ENCODE measurements around the gene SH3RF3.

GRCh38 chr2:109265953-109266352, 136.9 kb downstream of the SH3RF3 start:
- no peak for TF ChIP-seq REST (IDR thresholded peaks at IDR 0.05; ENCODE audit: borderline replicate concordance in 1 of 2, low read depth in 1 of 2, low read length in 2 of 2)
- no peak for TF ChIP-seq KLF13 (CRISPR knock-in tag; IDR thresholded peaks at IDR 0.05)
- TF ChIP-seq ZBTB46 (CRISPR knock-in tag; IDR thresholded peaks at IDR 0.05; ENCODE audit: borderline replicate concordance): no peak
- TF ChIP-seq RFX5 (IDR thresholded peaks at IDR 0.05; ENCODE audit: low read depth, low read length): no peak
- TF ChIP-seq HDAC2 (CRISPR knock-in tag; IDR thresholded peaks at IDR 0.05): no peak
- TF ChIP-seq ZNF891 (CRISPR knock-in tag; IDR thresholded peaks at IDR 0.05): no peak
- peak; percentile 91 for TF ChIP-seq ZNF646 (CRISPR knock-in tag; IDR thresholded peaks at IDR 0.05)
- TF ChIP-seq CTCF (CRISPR knock-in tag; IDR thresholded peaks at IDR 0.05): no peak
- no peak for TF ChIP-seq MEIS2 (CRISPR knock-in tag; IDR thresholded peaks at IDR 0.05)
- no peak for TF ChIP-seq ZNF746 (CRISPR knock-in tag; IDR thresholded peaks at IDR 0.05)
